ENCODE measurements around the gene ANKRD12.

GRCh38 chr18:9105420-9105819, 31.2 kb upstream of the ANKRD12 start:
- no peak for TF ChIP-seq ZBTB11 (tag by site-specific recombination; conservative IDR thresholded peaks at IDR 0.05; ENCODE audit: low read depth)
- no peak for TF ChIP-seq ZNF621 (tag by site-specific recombination; IDR thresholded peaks at IDR 0.05)
- TF ChIP-seq SP2 (tag by site-specific recombination; IDR thresholded peaks at IDR 0.05), result no peak

Measured in HEK293 (cell line).